Spinal cord (tissue), 10 donors: ENCODE measurements around the gene SLC25A22. TPM values are rescaled to one million over a fixed set of nuclear protein-coding genes. Genes with fewer than 3 reads are reported as not detected.

Experiments used
- DNase-seq, 6 donors: peaks; one replicate each; pipeline versions ENCODE4 v3.0.0 to v3.0.0-alpha.2; 2013 to 2015; ENCODE audit warnings: low spot score in 6 of 6, low read depth in 4 of 6
- H3K27ac ChIP-seq: one replicate; pipeline ENCODE4 v1.5.1; 2013; ENCODE audit warnings: low read depth, low read length, control low read depth
- H3K27me3 ChIP-seq: one replicate; pipeline ENCODE4 v1.6.1; 2013; ENCODE audit warnings: low read length; ENCODE audit not compliant: control insufficient read depth, insufficient read depth
- H3K36me3 ChIP-seq: one replicate; pipeline ENCODE4 v1.6.1; 2013; ENCODE audit warnings: low read length; ENCODE audit not compliant: control insufficient read depth, insufficient read depth
- H3K4me1 ChIP-seq: one replicate; pipeline ENCODE4 v1.6.1; 2013; ENCODE audit warnings: low read length; ENCODE audit not compliant: control insufficient read depth, insufficient read depth
- H3K4me3 ChIP-seq: one replicate; pipeline ENCODE4 v1.5.1; 2013; ENCODE audit warnings: low read depth, low read length, control low read depth
- H3K9me3 ChIP-seq: one replicate; pipeline ENCODE4 v1.6.1; 2013; ENCODE audit warnings: low read length; ENCODE audit not compliant: control insufficient read depth, insufficient read depth
- WGBS: methylation state at CpG from one replicate; pipeline ENCODE4 v1.1.5; 2013; ENCODE audit warnings: missing lambda C conversion rate; ENCODE audit not compliant: insufficient coverage; 5-methylcytosine and 5-hydroxymethylcytosine counted together
- polyA plus RNA-seq, 2 donors: library from polyadenylated mRNA; unstranded; fragments of 120-200 nt; gene quantifications; one replicate each; pipeline ENCODE4 v1.2.1, GENCODE V29; 2013; ENCODE audit not compliant: insufficient read length in 2 of 2
- total RNA-seq, 2 donors: library from RNA; depleted of rRNA in 1 of 2; stranded (reverse); fragments of 120-200 nt in 1 of 2; fragments of >200 nt in 1 of 2; gene quantifications; one replicate each; pipeline versions ENCODE4 v1.2.3 to v1.2.4, GENCODE V29; 2013 to 2014
- donor health status: healthy.

SLC25A22 gene
- total and polyA plus RNA-seq, 4 donors = 17.5 to 69.2 (median 36.3) TPM

DNA sequence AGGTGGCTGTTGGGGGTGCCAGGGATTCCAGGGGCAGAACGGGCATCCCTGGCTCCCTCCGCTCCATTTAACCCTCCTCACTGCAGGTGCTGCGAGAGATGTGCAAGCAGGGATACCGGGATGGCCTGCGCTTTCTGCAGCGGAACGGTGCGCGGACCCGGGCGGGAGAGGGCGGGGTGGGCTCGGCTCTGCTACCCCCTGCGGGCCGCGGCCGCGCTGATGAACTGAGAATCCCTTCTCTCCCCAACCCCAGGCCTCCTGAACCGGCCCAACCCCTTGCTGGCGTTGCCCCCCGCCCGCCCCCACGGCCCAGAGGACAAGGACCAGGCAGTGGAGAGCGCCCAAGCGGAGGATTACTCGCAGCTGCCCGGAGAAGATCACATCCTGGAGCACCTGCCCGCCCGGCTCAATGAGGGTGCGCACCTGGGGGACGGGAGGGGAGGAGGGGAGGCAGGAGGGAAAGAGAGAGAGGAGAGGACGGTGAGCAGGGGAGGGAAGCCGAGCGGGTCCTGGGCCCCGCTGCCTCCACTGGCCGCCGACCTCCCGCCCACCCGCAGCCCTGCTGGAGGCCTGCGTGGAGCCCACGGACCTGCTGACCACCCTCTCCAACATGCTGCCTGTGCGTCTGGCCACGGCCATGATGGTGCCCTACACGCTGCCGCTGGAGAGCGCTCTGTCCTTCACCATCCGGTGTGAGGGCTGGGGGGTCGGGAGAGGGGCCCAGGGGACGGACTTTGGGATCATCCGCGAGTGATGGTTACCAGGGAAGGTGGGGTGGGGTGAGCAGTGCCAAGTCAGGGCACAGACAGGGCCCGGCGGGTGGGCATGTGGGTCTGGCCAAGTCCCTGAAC lies 25.6 kb upstream of the SLC25A22 start:
- DNase-seq = no peak
- Histone ChIP-seq H3K36me3 (peaks cover 58% of the 10 kb centered on the region), H3K27me3 (peaks cover 37% of the 10 kb centered on the region), H3K9me3 (no peaks in the 10 kb centered on the region), H3K27ac (no peak overlapping the region), H3K4me1 (peaks cover 60% of the 10 kb centered on the region), H3K4me3 (no peak overlapping the region)
- 72% methylated on average over 39 of the region's 53 CpGs for WGBS

DNA sequence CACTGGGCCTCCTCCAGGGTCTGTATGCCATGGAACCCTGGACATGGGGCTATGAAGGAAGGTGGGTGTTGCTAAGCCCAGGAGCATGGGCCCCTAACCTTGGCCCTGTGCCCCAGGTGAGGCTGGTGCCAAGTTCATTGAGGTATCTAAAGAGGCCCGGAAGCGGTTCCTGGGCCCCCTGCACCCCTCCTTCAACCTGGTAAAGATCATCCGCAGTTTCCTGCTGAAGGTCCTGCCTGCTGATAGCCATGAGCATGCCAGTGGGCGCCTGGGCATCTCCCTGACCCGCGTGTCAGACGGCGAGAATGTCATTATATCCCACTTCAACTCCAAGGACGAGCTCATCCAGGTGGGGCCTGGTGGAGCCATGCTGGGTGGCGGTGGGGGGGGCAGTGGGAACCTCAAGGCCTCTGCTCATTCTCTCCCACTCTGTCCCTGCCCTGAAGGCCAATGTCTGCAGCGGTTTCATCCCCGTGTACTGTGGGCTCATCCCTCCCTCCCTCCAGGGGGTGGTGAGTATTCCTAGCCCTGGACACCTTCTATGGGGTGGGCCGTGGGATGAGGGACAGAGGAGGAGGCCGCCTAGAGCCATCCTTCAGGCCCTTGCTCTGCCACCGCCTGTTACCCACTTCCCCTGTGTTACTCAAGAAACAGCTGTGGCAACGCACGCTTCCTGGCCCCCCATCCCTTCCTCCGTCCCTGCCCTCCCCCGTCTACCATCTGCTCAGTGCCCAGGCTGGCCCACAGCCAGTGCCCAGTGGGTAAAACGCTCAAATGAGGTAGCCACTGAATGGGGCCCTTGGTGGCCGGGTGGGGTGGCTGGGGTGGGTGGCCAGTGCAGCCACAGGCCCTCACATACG lies 23.7 kb upstream of the SLC25A22 start:
- no peak for DNase-seq
- Histone ChIP-seq H3K27ac (no peak overlapping the region), H3K27me3 (peaks cover 20% of the 10 kb centered on the region), H3K9me3 (no peaks in the 10 kb centered on the region), H3K36me3 (peaks cover 58% of the 10 kb centered on the region), H3K4me1 (peaks cover 47% of the 10 kb centered on the region), H3K4me3 (no peak overlapping the region)
- WGBS = 61% methylated on average over 14 of the region's 22 CpGs

GRCh38 chr11:820655-821511 lies 22.8 kb upstream of the SLC25A22 start:
- Histone ChIP-seq H3K36me3 (peaks cover 60% of the 10 kb centered on the region), H3K9me3 (no peaks in the 10 kb centered on the region), H3K27me3 (peaks cover 13% of the 10 kb centered on the region), H3K4me1 (peaks cover 39% of the 10 kb centered on the region), H3K27ac (no peak overlapping the region), H3K4me3 (peak overlapping the region; percentile 62)
- 79% methylated on average over 10 of the region's 11 CpGs for WGBS
- no peak for DNase-seq

DNA sequence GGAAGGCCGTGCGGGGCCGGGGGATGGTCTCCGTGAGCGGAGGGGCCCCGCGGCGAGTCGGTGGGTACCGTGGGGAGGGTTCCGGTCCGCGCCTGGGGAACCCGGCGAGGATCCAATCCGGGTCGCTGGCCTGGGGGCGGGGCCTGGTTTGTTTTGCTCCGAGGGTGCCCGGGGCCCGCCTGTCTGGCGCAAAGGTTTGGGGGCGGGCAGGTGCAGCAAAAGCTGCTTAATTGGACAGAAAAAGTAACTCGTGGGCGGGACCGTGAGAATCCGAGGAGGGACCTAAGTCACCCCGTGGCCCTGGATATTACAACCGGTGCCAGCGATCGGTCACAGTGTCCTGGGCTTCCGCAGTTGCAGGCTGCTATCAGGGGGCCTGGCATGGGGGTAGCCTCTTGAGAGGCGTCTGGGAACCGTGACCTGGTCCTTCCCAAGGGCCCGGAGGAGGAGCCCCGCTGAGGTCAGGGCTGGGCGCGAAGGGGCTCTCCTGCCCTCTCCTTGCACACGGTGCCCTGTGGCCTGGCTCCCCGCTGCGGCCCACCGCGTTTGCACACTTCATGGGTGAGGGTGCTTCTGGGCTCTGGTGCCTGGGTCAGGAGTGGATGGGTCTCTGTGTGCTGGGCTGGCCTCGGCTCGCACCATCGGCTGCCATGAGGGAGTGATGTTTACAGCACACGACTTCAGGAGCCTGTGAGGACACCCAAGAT lies 22.0 kb upstream of the SLC25A22 start:
- H3K9me3 ChIP-seq = no peaks in the 10 kb centered on the region
- H3K27me3 ChIP-seq = peaks cover 5% of the 10 kb centered on the region
- DNase-seq = peak in 2 of 6 donors; percentile 67
- H3K4me1 ChIP-seq = peaks cover 38% of the 10 kb centered on the region
- H3K4me3 ChIP-seq = peak overlapping the region; percentile 62
- 5% methylated on average over 47 of the region's 47 CpGs for WGBS
- H3K36me3 ChIP-seq = peaks cover 60% of the 10 kb centered on the region
- no peak overlapping the region for H3K27ac ChIP-seq

GRCh38 chr11:819129-819931 lies 21.2 kb upstream of the SLC25A22 start:
- H3K27me3 ChIP-seq = no peaks in the 10 kb centered on the region
- H3K27ac ChIP-seq = peak overlapping the region; percentile 54
- peak overlapping the region; percentile 62 for H3K4me3 ChIP-seq
- H3K36me3 ChIP-seq = peaks cover 57% of the 10 kb centered on the region
- DNase-seq = peak in 5 of 6 donors; percentile 78 to 97 (median 82)
- under 1% methylated on average over 96 of the region's 96 CpGs for WGBS
- peaks cover 34% of the 10 kb centered on the region for H3K4me1 ChIP-seq
- H3K9me3 ChIP-seq = no peaks in the 10 kb centered on the region

GRCh38 chr11:818396-819128 lies 20.5 kb upstream of the SLC25A22 start, which contains the start of gene PNPLA2:
Gene PNPLA2, plus strand, starts transcription at chr11:818914. Its CDS starts 805 bp downstream, at chr11:819719.
- Histone ChIP-seq H3K27ac (peak within 1 kb of the TSS; percentile 54), H3K36me3 (peaks cover 55% of the 10 kb centered on the region), H3K27me3 (no peaks in the 10 kb centered on the region), H3K9me3 (no peaks in the 10 kb centered on the region), H3K4me1 (peaks cover 34% of the 10 kb centered on the region), H3K4me3 (peak within 1 kb of the TSS; percentile 62)
- no peak for DNase-seq
- 42% methylated on average over 19 of the region's 20 CpGs for WGBS

- WGBS = 63% methylated on average over 3 of the region's 11 CpGs
- no peak overlapping the region for H3K4me3 ChIP-seq
- peaks cover 58% of the 10 kb centered on the region for H3K36me3 ChIP-seq
Measured at GRCh38 chr11:816433-816779, 18.3 kb upstream of the SLC25A22 start.

More at GRCh38 chr11:816433-816779, 18.3 kb upstream of the SLC25A22 start:
- no peak for DNase-seq
- no peaks in the 10 kb centered on the region for H3K9me3 ChIP-seq
- H3K27ac ChIP-seq = no peak overlapping the region
- H3K4me1 ChIP-seq = peaks cover 29% of the 10 kb centered on the region
- no peaks in the 10 kb centered on the region for H3K27me3 ChIP-seq
